Measurements from ENCODE around the gene DACH1.

Gene DACH1

GRCh38 chr13:71830736-71831135 lies 36.3 kb downstream of the DACH1 start:
- Histone ChIP-seq H3K9me3 (ENCODE audit: control insufficient read depth in 1 of 2, low read length in 2 of 2) (no peaks in the 10 kb centered on the region), H3K27ac (ENCODE audit: low read depth, low read length) (no peak overlapping the region), H3K27me3 (ENCODE audit: control insufficient read depth in 1 of 2, insufficient read depth in 2 of 2, low read length in 2 of 2) (no peaks in the 10 kb centered on the region), H3K36me3 (ENCODE audit: control insufficient read depth in 1 of 2, insufficient read depth in 2 of 2, low read length in 2 of 2) (no peaks in the 10 kb centered on the region), H3K4me3 (ENCODE audit: low read depth in 1 of 2, low read length in 2 of 2) (no peak overlapping the region), H3K4me1 (ENCODE audit: control insufficient read depth in 1 of 2, insufficient read depth in 2 of 2, low read length in 2 of 2) (peaks cover 7% of the 10 kb centered on the region in 2 donors), H3K9ac (ENCODE audit: low read depth in 1 of 2, low read length in 2 of 2) (no peak overlapping the region)

- no peak overlapping the region for H3K27ac ChIP-seq (ENCODE audit: low read depth, low read length)
- H3K36me3 ChIP-seq (ENCODE audit: control insufficient read depth in 1 of 2, insufficient read depth in 2 of 2, low read length in 2 of 2), result no peaks in the 10 kb centered on the region
- no peak overlapping the region for H3K4me3 ChIP-seq (ENCODE audit: low read depth in 1 of 2, low read length in 2 of 2)
- H3K9ac ChIP-seq (ENCODE audit: low read depth in 1 of 2, low read length in 2 of 2), result no peak overlapping the region
- no peaks in the 10 kb centered on the region for H3K27me3 ChIP-seq (ENCODE audit: control insufficient read depth in 1 of 2, insufficient read depth in 2 of 2, low read length in 2 of 2)
- H3K4me1 ChIP-seq (ENCODE audit: control insufficient read depth in 1 of 2, insufficient read depth in 2 of 2, low read length in 2 of 2), result peaks cover 7% of the 10 kb centered on the region in 2 donors
- no peaks in the 10 kb centered on the region for H3K9me3 ChIP-seq (ENCODE audit: control insufficient read depth in 1 of 2, low read length in 2 of 2)
Measured at GRCh38 chr13:71830323-71830722, 36.7 kb downstream of the DACH1 start.

- H3K27ac ChIP-seq (ENCODE audit: low read depth, low read length), result no peak overlapping the region
- peaks cover 7% of the 10 kb centered on the region in 2 donors for H3K4me1 ChIP-seq (ENCODE audit: control insufficient read depth in 1 of 2, insufficient read depth in 2 of 2, low read length in 2 of 2)
- no peaks in the 10 kb centered on the region for H3K9me3 ChIP-seq (ENCODE audit: control insufficient read depth in 1 of 2, low read length in 2 of 2)
- no peak overlapping the region for H3K4me3 ChIP-seq (ENCODE audit: low read depth in 1 of 2, low read length in 2 of 2)
- no peaks in the 10 kb centered on the region for H3K27me3 ChIP-seq (ENCODE audit: control insufficient read depth in 1 of 2, insufficient read depth in 2 of 2, low read length in 2 of 2)
- no peaks in the 10 kb centered on the region for H3K36me3 ChIP-seq (ENCODE audit: control insufficient read depth in 1 of 2, insufficient read depth in 2 of 2, low read length in 2 of 2)
- H3K9ac ChIP-seq (ENCODE audit: low read depth in 1 of 2, low read length in 2 of 2), result no peak overlapping the region
Measured at GRCh38 chr13:71829547-71829946, 37.5 kb downstream of the DACH1 start.

GRCh38 chr13:71828564-71828963 lies 38.4 kb downstream of the DACH1 start:
- Histone ChIP-seq H3K27me3 (ENCODE audit: control insufficient read depth in 1 of 2, insufficient read depth in 2 of 2, low read length in 2 of 2) (no peaks in the 10 kb centered on the region), H3K4me3 (ENCODE audit: low read depth in 1 of 2, low read length in 2 of 2) (no peak overlapping the region), H3K9ac (ENCODE audit: low read depth in 1 of 2, low read length in 2 of 2) (no peak overlapping the region), H3K36me3 (ENCODE audit: control insufficient read depth in 1 of 2, insufficient read depth in 2 of 2, low read length in 2 of 2) (no peaks in the 10 kb centered on the region), H3K4me1 (ENCODE audit: control insufficient read depth in 1 of 2, insufficient read depth in 2 of 2, low read length in 2 of 2) (peaks cover 7% of the 10 kb centered on the region in 2 donors), H3K9me3 (ENCODE audit: control insufficient read depth in 1 of 2, low read length in 2 of 2) (no peaks in the 10 kb centered on the region), H3K27ac (ENCODE audit: low read depth, low read length) (no peak overlapping the region)

GRCh38 chr13:71828117-71828516 lies 38.9 kb downstream of the DACH1 start:
- H3K36me3 ChIP-seq (ENCODE audit: control insufficient read depth in 1 of 2, insufficient read depth in 2 of 2, low read length in 2 of 2), result no peaks in the 10 kb centered on the region
- no peak overlapping the region for H3K4me3 ChIP-seq (ENCODE audit: low read depth in 1 of 2, low read length in 2 of 2)
- no peaks in the 10 kb centered on the region for H3K27me3 ChIP-seq (ENCODE audit: control insufficient read depth in 1 of 2, insufficient read depth in 2 of 2, low read length in 2 of 2)
- H3K9ac ChIP-seq (ENCODE audit: low read depth in 1 of 2, low read length in 2 of 2), result no peak overlapping the region
- H3K27ac ChIP-seq (ENCODE audit: low read depth, low read length), result no peak overlapping the region
- peaks cover 7% of the 10 kb centered on the region in 2 donors for H3K4me1 ChIP-seq (ENCODE audit: control insufficient read depth in 1 of 2, insufficient read depth in 2 of 2, low read length in 2 of 2)
- H3K9me3 ChIP-seq (ENCODE audit: control insufficient read depth in 1 of 2, low read length in 2 of 2), result no peaks in the 10 kb centered on the region

GRCh38 chr13:71827241-71827640 lies 39.8 kb downstream of the DACH1 start:
- Histone ChIP-seq H3K9me3 (ENCODE audit: control insufficient read depth in 1 of 2, low read length in 2 of 2) (no peaks in the 10 kb centered on the region), H3K36me3 (ENCODE audit: control insufficient read depth in 1 of 2, insufficient read depth in 2 of 2, low read length in 2 of 2) (no peaks in the 10 kb centered on the region), H3K9ac (ENCODE audit: low read depth in 1 of 2, low read length in 2 of 2) (no peak overlapping the region), H3K27ac (ENCODE audit: low read depth, low read length) (no peak overlapping the region), H3K4me1 (ENCODE audit: control insufficient read depth in 1 of 2, insufficient read depth in 2 of 2, low read length in 2 of 2) (peaks cover 7% of the 10 kb centered on the region in 2 donors), H3K27me3 (ENCODE audit: control insufficient read depth in 1 of 2, insufficient read depth in 2 of 2, low read length in 2 of 2) (no peaks in the 10 kb centered on the region), H3K4me3 (ENCODE audit: low read depth in 1 of 2, low read length in 2 of 2) (no peak overlapping the region)

- Histone ChIP-seq H3K36me3 (ENCODE audit: control insufficient read depth in 1 of 2, insufficient read depth in 2 of 2, low read length in 2 of 2) (no peaks in the 10 kb centered on the region), H3K4me1 (ENCODE audit: control insufficient read depth in 1 of 2, insufficient read depth in 2 of 2, low read length in 2 of 2) (no peaks in the 10 kb centered on the region), H3K9me3 (ENCODE audit: control insufficient read depth in 1 of 2, low read length in 2 of 2) (no peaks in the 10 kb centered on the region), H3K27me3 (ENCODE audit: control insufficient read depth in 1 of 2, insufficient read depth in 2 of 2, low read length in 2 of 2) (no peaks in the 10 kb centered on the region), H3K27ac (ENCODE audit: low read depth, low read length) (no peak overlapping the region), H3K9ac (ENCODE audit: low read depth in 1 of 2, low read length in 2 of 2) (no peak overlapping the region), H3K4me3 (ENCODE audit: low read depth in 1 of 2, low read length in 2 of 2) (no peak overlapping the region)
Measured at GRCh38 chr13:71820699-71821098, 46.3 kb downstream of the DACH1 start.

- H3K27ac ChIP-seq (ENCODE audit: low read depth, low read length), result no peak overlapping the region
- no peaks in the 10 kb centered on the region for H3K9me3 ChIP-seq (ENCODE audit: control insufficient read depth in 1 of 2, low read length in 2 of 2)
- no peaks in the 10 kb centered on the region for H3K4me1 ChIP-seq (ENCODE audit: control insufficient read depth in 1 of 2, insufficient read depth in 2 of 2, low read length in 2 of 2)
- H3K36me3 ChIP-seq (ENCODE audit: control insufficient read depth in 1 of 2, insufficient read depth in 2 of 2, low read length in 2 of 2), result no peaks in the 10 kb centered on the region
- no peaks in the 10 kb centered on the region for H3K27me3 ChIP-seq (ENCODE audit: control insufficient read depth in 1 of 2, insufficient read depth in 2 of 2, low read length in 2 of 2)
- H3K9ac ChIP-seq (ENCODE audit: low read depth in 1 of 2, low read length in 2 of 2), result no peak overlapping the region
- H3K4me3 ChIP-seq (ENCODE audit: low read depth in 1 of 2, low read length in 2 of 2), result no peak overlapping the region
Measured at GRCh38 chr13:71817335-71817734, 49.7 kb downstream of the DACH1 start.

- Histone ChIP-seq H3K27me3 (ENCODE audit: control insufficient read depth in 1 of 2, insufficient read depth in 2 of 2, low read length in 2 of 2) (no peaks in the 10 kb centered on the region), H3K9ac (ENCODE audit: low read depth in 1 of 2, low read length in 2 of 2) (no peak overlapping the region), H3K4me1 (ENCODE audit: control insufficient read depth in 1 of 2, insufficient read depth in 2 of 2, low read length in 2 of 2) (no peaks in the 10 kb centered on the region), H3K27ac (ENCODE audit: low read depth, low read length) (no peak overlapping the region), H3K9me3 (ENCODE audit: control insufficient read depth in 1 of 2, low read length in 2 of 2) (no peaks in the 10 kb centered on the region), H3K36me3 (ENCODE audit: control insufficient read depth in 1 of 2, insufficient read depth in 2 of 2, low read length in 2 of 2) (no peaks in the 10 kb centered on the region), H3K4me3 (ENCODE audit: low read depth in 1 of 2, low read length in 2 of 2) (no peak overlapping the region)
Measured at GRCh38 chr13:71814806-71815360, 52.1 kb downstream of the DACH1 start.

- Histone ChIP-seq H3K9ac (ENCODE audit: low read depth in 1 of 2, low read length in 2 of 2) (no peak overlapping the region), H3K27me3 (ENCODE audit: control insufficient read depth in 1 of 2, insufficient read depth in 2 of 2, low read length in 2 of 2) (no peaks in the 10 kb centered on the region), H3K27ac (ENCODE audit: low read depth, low read length) (no peak overlapping the region), H3K9me3 (ENCODE audit: control insufficient read depth in 1 of 2, low read length in 2 of 2) (no peaks in the 10 kb centered on the region), H3K36me3 (ENCODE audit: control insufficient read depth in 1 of 2, insufficient read depth in 2 of 2, low read length in 2 of 2) (no peaks in the 10 kb centered on the region), H3K4me3 (ENCODE audit: low read depth in 1 of 2, low read length in 2 of 2) (no peak overlapping the region), H3K4me1 (ENCODE audit: control insufficient read depth in 1 of 2, insufficient read depth in 2 of 2, low read length in 2 of 2) (no peaks in the 10 kb centered on the region)
Measured at GRCh38 chr13:71813187-71813586, 53.8 kb downstream of the DACH1 start.

GRCh38 chr13:71811344-71811743 lies 55.7 kb downstream of the DACH1 start:
- Histone ChIP-seq H3K27ac (ENCODE audit: low read depth, low read length) (no peak overlapping the region), H3K4me3 (ENCODE audit: low read depth in 1 of 2, low read length in 2 of 2) (no peak overlapping the region), H3K27me3 (ENCODE audit: control insufficient read depth in 1 of 2, insufficient read depth in 2 of 2, low read length in 2 of 2) (no peaks in the 10 kb centered on the region), H3K36me3 (ENCODE audit: control insufficient read depth in 1 of 2, insufficient read depth in 2 of 2, low read length in 2 of 2) (no peaks in the 10 kb centered on the region), H3K9ac (ENCODE audit: low read depth in 1 of 2, low read length in 2 of 2) (no peak overlapping the region), H3K4me1 (ENCODE audit: control insufficient read depth in 1 of 2, insufficient read depth in 2 of 2, low read length in 2 of 2) (no peaks in the 10 kb centered on the region), H3K9me3 (ENCODE audit: control insufficient read depth in 1 of 2, low read length in 2 of 2) (no peaks in the 10 kb centered on the region)
